Mucosa of rectum (tissue), 2 donors: ENCODE results near the gene RNF126.

Experiments
- H3K27ac ChIP-seq, 2 donors: one replicate each; pipeline ENCODE4 v1.7.0; 2013; ENCODE audit warnings: inconsistent platforms in 2 of 2, low read depth in 2 of 2, low read length in 2 of 2
- H3K27me3 ChIP-seq, 2 donors: one replicate each; pipeline ENCODE4 v1.7.0; 2013; ENCODE audit warnings: low read length in 2 of 2; ENCODE audit not compliant: control insufficient read depth in 2 of 2, insufficient read depth in 2 of 2
- H3K36me3 ChIP-seq, 2 donors: one replicate each; pipeline ENCODE4 v1.7.0; 2013; ENCODE audit warnings: low read length in 2 of 2; ENCODE audit not compliant: control insufficient read depth in 2 of 2, insufficient read depth in 2 of 2
- H3K4me1 ChIP-seq, 2 donors: one replicate each; pipeline ENCODE4 v1.7.0; 2013; ENCODE audit warnings: low read length in 2 of 2, mild to moderate bottlenecking in 1 of 2; ENCODE audit not compliant: control insufficient read depth in 2 of 2, insufficient read depth in 2 of 2
- H3K4me3 ChIP-seq, 2 donors: one replicate each; pipeline ENCODE4 v1.7.0; 2013; ENCODE audit warnings: low read length in 2 of 2
- H3K9ac ChIP-seq, 2 donors: one replicate each; pipeline ENCODE4 v1.7.0; 2013; ENCODE audit warnings: low read length in 2 of 2, low read depth in 1 of 2, mild to moderate bottlenecking in 1 of 2
- H3K9me3 ChIP-seq, 2 donors: one replicate each; pipeline ENCODE4 v1.7.0; 2013; ENCODE audit warnings: low read length in 2 of 2; ENCODE audit not compliant: control insufficient read depth in 2 of 2
- donor health status: healthy.
- donor health status: Normal muscosa, but diverticular disease.

The RNF126 gene

DNA sequence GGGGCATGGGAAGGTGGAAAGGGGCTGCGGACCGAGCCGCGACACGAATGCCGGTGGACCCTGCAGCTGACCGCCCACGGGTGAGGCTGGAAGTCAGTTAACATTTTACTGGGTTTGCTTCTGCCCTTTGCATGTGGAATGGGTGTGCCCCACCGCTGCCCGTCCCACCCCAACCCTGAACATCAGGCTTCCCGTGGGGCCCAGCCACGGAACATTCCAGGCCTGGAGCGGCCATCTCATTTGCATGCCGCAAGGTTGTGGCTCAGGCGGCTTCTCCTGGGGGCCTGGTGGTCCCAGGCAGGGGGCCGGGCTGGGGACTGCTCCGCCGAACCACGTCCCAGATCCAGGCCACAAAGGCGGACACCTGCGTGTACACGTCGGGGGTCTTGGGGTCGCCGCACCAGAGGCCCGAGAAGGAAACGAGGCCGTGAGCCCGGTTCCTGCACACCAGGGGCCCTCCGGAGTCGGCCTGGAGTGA, 22.5 kb upstream of the RNF126 start:
- Histone ChIP-seq H3K4me3 (no peak overlapping the region), H3K27me3 (no peaks in the 10 kb centered on the region), H3K4me1 (no peaks in the 10 kb centered on the region), H3K36me3 (no peaks in the 10 kb centered on the region), H3K27ac (no peak overlapping the region), H3K9me3 (no peaks in the 10 kb centered on the region), H3K9ac (no peak overlapping the region)

DNA sequence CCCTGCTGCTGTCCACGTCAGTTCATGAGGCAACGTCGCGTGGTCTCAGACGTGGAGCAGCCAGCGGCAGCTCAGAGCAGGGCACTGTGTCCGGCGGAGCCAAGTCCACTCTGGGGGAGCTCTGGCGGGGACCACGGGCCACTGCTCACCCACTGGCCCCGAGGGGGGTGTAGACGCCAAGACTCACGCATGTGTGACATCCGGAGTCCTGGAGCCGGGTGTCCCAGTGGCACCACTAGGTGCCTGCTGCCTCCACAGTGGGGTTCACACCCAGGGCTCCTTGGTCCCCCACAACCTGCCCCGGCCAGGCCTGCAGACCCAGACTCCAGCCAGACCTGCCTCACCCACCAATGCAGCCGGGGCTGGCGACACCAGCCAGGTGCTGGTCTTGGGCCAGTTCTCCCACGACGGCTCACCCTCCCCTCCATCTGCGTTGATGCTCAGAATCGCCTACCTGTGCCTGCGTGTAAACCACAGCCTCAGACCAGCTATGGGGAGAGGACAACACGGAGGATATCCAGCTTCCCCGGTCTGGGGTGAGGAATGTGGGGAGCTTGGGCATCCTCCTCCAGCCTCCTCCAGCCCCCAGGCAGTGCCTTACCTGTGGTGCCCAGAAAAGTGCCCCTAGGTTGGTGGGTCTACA, 19.8 kb upstream of the RNF126 start:
- Histone ChIP-seq H3K27me3 (peaks cover 0 to 2% of the 10 kb centered on the region in 2 donors), H3K27ac (no peak overlapping the region), H3K9ac (no peak overlapping the region), H3K36me3 (no peaks in the 10 kb centered on the region), H3K9me3 (no peaks in the 10 kb centered on the region), H3K4me1 (peaks cover 1 to 7% of the 10 kb centered on the region in 2 donors), H3K4me3 (no peak overlapping the region)

DNA sequence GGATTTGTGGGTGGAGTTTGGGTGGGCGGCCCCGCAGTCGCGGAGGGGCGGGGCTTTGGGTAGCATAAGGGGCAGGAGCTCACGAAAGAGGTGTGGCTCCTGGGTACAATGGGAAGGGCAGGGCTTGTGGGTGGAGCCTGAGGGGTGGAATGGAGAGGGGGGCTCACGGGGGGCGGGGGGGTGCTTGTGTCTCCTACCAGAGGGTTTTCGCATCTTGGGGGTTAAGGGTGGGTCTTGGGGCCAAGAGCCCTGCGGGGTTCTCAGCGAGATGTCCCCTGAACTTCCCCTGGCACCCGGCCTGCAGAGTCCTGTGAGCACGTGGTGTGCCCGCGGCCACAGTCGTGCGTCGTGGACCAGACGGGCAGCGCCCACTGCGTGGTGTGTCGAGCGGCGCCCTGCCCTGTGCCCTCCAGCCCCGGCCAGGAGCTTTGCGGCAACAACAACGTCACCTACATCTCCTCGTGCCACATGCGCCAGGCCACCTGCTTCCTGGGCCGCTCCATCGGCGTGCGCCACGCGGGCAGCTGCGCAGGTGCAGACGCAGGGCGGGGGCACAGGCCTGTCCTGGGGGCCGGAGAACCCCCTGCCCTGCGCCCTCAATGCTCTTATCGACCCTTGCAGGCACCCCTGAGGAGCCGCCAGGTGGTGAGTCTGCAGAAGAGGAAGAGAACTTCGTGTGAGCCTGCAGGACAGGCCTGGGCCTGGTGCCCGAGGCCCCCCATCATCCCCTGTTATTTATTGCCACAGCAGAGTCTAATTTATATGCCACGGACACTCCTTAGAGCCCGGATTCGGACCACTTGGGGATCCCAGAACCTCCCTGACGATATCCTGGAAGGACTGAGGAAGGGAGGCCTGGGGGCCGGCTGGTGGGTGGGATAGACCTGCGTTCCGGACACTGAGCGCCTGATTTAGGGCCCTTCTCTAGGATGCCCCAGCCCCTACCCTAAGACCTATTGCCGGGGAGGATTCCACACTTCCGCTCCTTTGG, 18.3 kb upstream of the RNF126 start:
- Histone ChIP-seq H3K4me1 (peaks cover 5 to 7% of the 10 kb centered on the region in 2 donors), H3K9me3 (no peaks in the 10 kb centered on the region), H3K27me3 (peaks cover 3 to 8% of the 10 kb centered on the region in 2 donors), H3K4me3 (peak overlapping the region in 1 of 2 donors; percentile 65), H3K27ac (peak overlapping the region; percentile 83 to 88), H3K9ac (no peak overlapping the region), H3K36me3 (no peaks in the 10 kb centered on the region)

DNA sequence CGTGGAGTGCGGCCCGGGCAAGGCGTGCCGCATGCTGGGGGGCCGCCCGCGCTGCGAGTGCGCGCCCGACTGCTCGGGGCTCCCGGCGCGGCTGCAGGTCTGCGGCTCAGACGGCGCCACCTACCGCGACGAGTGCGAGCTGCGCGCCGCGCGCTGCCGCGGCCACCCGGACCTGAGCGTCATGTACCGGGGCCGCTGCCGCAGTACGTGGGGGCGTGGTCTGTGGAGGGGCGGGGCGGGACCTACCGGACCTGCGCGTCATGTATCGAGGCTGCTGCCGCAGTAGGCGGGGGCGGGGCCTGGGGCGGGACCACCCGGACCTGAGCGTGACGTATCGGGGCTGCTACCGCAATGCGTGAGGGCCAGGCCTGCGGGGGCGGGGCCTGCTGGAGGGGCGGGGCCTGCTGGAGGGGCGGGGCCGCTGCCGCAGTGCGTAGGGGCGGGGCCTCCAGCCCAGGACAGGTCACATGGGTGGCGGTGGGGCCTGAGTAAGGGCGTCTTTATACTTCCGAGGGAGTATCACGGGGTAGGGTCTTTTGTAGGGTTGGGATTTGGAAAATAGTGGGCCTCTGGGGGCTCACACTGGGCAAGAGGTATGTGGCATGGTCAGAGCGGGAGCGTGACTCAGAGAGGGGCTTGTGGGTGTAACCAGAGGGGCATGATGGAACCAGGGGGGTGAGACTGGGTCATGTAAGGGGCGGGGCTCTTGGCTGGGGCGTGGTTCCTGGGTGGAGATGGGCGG, 17.4 kb upstream of the RNF126 start:
- Histone ChIP-seq H3K4me3 (peak overlapping the region; percentile 66 to 71), H3K9ac (peak overlapping the region; percentile 65 to 78), H3K9me3 (no peaks in the 10 kb centered on the region), H3K4me1 (peaks cover 10 to 12% of the 10 kb centered on the region in 2 donors), H3K27me3 (peaks cover 3 to 8% of the 10 kb centered on the region in 2 donors), H3K27ac (peak overlapping the region; percentile 87 to 88), H3K36me3 (no peaks in the 10 kb centered on the region)

DNA sequence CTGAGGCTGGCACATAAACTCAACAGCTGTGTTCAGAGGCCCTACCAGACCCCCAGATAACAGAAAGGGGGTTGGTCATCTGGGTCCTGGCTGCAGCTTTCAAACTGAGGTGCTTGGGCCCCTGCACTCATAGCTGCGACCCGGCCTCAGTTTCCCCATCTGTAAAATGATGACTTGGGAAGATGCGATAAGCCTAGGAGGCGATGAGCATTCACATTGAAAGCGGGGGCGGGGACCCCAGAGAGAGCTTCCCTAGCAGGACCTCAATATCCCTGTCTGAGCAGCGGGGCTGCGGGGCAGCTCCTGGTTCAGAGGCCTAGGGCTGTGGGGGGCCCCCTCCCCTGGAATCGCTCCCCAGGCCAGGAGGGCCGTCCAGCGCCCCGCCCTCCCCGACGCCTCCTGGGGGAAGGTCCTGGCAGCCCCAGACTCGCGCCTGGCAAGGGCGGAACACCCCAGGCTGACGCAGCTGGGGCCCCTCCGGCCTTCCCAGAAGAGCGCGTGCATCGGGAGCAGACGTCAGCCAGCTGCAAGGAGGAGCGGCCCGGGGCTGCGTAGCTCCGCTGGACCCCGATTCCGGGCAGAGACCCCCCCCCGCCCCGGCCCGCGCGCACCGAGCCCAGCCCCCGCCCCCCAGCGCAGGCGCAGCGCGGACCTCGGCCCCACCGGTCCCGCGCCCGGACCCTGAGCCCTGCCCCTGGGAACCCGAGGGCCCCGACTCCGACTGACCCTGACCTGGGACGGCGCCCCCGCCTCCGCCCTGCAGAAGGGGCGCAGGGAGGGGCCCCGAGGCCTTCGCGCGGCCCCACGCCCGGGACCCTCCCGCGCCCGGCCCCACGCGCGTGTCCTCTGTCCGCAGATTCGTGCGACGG, 16.6 kb upstream of the RNF126 start:
- Histone ChIP-seq H3K27me3 (peaks cover 3 to 8% of the 10 kb centered on the region in 2 donors), H3K4me1 (peaks cover 13 to 14% of the 10 kb centered on the region in 2 donors), H3K36me3 (no peaks in the 10 kb centered on the region), H3K4me3 (peak overlapping the region; percentile 44 to 66), H3K9me3 (no peaks in the 10 kb centered on the region), H3K27ac (peak overlapping the region; percentile 71 to 87), H3K9ac (peak overlapping the region; percentile 65 to 78)

DNA sequence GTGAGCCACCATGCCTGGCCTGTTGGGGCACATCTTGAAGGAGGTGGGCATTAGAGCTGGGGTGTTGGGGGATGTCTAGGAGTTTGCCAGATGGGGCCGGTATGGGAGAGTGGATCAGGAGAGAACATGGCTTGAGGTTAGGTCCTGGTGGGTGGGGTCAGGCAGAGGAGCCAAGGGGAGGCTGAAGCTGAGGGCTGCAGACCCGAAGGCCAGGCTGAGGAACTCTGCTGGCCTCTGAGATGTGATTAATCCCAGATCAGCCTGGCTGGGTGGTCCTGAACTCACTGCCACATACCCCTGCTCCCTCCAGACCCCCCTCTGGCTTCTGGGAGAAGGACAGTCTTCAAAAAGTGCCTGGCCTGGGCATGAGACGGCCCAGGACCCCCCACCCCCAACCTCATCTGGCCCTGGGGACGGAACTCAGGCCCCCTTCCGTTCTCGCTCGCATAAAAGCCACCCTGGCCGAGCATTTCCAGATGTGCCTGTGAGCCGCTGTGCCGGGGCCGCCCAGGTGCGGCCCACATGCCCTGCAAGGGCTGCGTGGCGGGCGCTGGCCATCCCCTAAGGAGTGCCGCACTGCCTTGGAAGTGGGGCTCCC, 15.9 kb upstream of the RNF126 start:
- peaks cover 13 to 14% of the 10 kb centered on the region in 2 donors for H3K4me1 ChIP-seq
- no peak overlapping the region for H3K9ac ChIP-seq
- peaks cover 3 to 8% of the 10 kb centered on the region in 2 donors for H3K27me3 ChIP-seq
- peak overlapping the region in 1 of 2 donors; percentile 87 for H3K27ac ChIP-seq
- H3K9me3 ChIP-seq, result no peaks in the 10 kb centered on the region
- no peak overlapping the region for H3K4me3 ChIP-seq
- no peaks in the 10 kb centered on the region for H3K36me3 ChIP-seq

DNA sequence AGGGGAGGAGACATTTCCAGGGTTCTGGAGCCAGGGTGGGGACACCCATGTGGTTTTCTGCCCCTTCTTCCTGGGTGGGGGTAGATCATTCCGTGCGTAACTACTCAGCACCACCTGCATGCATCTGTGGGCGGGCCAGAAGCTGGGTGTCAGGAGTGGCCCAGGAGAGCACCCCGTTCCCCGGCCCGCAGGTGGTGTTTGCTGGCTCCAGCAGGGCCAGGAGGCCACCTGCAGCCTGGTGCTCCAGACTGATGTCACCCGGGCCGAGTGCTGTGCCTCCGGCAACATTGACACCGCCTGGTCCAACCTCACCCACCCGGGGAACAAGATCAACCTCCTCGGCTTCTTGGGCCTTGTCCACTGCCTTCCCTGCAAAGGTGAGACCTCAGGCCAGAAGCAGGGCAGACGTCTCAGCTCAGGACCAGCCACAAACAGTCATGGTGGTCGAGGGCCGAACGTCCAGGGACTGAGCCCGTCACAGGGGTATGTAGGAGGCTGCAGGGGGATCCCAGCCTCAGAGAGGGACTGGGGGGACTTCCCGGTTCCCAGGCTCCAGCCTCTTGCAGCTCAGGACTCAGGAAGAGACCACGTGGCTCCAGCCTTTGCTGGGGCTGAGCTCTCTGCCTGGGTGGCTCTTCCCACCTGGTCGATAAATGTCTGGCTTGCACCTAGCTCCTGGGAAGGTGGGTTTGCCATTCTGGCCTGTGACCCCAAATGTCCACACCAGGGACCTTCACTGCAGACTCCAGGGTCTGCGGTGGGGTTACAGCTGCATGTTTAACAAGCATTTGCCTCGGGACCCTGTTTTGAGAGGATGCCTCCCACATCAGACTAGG, 14.8 kb upstream of the RNF126 start:
- Histone ChIP-seq H3K4me3 (peak overlapping the region in 1 of 2 donors; percentile 22), H3K27me3 (peaks cover 3 to 8% of the 10 kb centered on the region in 2 donors), H3K9ac (no peak overlapping the region), H3K36me3 (no peaks in the 10 kb centered on the region), H3K4me1 (peaks cover 13 to 14% of the 10 kb centered on the region in 2 donors), H3K9me3 (no peaks in the 10 kb centered on the region), H3K27ac (peak overlapping the region in 1 of 2 donors; percentile 68)

DNA sequence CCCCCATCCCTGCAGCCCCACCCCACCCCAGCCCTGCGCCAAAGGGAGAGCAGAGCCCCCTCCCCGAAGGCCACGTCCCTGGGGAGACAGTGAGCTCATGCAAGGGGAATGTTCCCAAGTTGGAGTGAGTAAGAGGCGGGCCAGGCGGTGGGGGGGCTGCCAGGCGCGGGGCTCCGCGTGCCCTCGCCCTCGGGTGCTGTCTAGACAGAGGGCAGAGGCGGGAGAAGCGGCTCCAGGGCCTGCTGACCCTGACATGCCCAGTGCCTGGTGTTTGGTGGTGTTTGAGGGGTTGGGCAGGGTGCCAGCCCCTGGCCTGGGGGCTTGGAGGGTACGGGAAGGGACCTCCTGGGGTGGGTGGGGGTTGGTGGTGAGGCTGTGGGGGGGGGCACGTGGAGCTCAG, 14.2 kb upstream of the RNF126 start:
- H3K9me3 ChIP-seq, result no peaks in the 10 kb centered on the region
- H3K27ac ChIP-seq, result peak overlapping the region; percentile 58 to 68
- H3K4me1 ChIP-seq, result peaks cover 13 to 14% of the 10 kb centered on the region in 2 donors
- peaks cover 3 to 8% of the 10 kb centered on the region in 2 donors for H3K27me3 ChIP-seq
- no peak overlapping the region for H3K9ac ChIP-seq
- no peaks in the 10 kb centered on the region for H3K36me3 ChIP-seq
- H3K4me3 ChIP-seq, result no peak overlapping the region
